NCI-H2107 treated with DMSO at 0.1 percent for 48 hours (cell line): Measurements from ENCODE around the gene FBLN5.
"Not testable (repeated sequence)": the region's sequence is repeated elsewhere in the genome, so short reads cannot be mapped to it uniquely, and the experiment has no call there.

ENCODE experiments used
- DNase-seq: peaks from one replicate; lab custom pipeline; 2025; ENCODE audit not compliant: unreplicated experiment; lab: John Stamatoyannopoulos, UW

The FBLN5 gene

DNA sequence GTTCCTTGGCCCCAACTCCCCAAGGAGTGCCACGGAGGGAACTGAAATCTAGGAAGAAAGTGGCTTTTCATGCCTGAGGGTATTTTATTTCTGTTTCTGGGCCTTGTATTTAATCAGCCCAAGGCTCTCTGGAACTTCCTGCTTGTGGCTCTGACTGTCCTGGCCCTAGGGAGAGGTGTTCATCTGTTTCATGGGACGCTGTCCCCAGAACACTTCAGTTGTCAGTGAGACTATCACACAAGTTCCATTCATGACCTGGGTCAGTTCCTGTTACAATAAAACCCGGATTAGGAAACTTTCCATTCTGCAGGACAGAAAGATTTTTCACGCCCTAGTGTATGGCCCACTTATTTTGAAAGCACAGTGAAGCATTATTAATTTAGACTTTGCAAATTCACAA lies 61.7 kb downstream of the FBLN5 start:
- no peak for DNase-seq

DNA sequence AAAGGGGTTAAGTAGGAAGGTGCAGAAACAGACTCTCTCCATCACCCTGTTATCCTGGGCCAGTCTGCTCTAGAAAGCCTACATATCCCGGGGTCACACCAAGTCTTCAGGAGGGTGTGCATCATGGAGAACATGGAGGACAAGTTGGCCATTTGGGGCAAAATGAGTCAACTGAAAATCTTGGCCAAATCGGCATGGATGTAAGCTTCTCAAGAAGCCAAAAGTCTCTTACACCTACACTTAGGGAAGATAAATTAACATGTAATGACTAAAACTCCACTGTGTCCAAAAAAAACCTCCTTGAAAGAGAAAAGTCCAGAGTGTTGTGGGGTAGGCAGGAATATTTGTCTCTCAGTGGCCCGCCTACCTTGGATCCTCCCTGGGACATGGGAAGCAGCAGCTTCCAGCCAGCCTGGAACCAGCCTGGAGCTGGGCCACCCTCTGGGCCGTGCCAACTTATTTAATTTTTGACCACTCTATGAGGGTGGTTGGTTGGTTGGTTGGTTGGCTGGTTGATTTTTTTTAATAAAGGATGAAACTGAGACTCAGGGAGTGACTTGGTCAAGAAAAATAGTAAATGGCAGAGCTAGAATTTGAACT lies 62.3 kb downstream of the FBLN5 start:
- no peak for DNase-seq

DNA sequence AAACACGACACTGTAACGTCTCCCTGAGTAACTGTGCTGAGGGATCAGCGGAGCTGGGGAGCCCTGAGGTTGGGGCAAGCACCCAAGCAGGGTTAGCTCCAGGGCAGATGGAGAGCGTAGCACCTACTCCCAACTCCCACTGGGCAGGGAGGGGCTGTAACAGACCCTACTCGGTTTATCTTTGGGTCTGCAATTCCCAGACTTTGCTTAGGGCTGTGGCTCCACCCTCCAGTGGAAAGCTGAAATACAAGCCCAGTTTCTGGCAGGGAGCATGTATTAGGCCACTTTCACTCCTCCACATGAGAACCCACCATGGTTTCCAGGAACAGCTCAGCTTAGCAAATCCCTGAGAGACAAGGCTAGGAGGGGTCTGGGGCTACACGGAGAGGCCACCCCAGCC lies 62.8 kb downstream of the FBLN5 start:
- DNase-seq, result no peak

DNA sequence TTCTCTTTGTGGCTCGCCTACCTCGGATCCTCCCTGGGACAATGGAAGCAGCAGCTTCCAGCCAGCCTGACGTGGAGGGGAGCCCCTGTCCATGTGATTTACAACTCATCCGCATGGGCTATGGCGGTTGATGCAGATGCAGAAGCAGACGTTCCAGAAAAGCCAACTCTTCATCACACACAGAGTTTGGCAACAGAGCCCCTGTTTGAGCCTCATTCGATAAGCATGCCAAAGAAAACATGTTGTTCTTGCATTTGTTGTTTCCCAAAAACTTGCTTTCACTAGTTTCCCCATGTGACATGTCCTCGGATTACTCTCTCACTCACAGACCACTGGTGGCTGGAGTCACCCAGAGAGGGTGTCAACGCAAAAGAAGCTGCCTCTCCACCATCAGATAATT lies 63.7 kb downstream of the FBLN5 start:
- DNase-seq, result no peak

DNA sequence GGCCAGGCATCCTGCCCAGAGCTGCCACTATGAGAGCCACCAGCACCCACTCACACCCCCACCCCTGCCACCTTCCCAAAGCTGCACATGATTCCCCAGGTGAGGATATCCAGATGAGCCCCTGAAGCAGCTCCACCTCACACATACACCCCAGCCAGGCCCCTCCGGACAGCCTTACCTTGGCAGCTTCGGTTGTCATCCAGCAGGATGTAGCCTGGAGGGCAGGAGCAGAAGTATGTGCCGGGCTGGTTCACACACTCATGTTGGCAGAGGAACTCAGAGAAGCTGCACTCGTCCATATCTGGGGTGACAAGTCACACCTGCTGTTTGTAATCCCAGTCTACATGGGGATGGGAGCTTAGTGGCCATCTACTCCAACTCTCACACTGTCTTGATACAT lies 64.7 kb downstream of the FBLN5 start:
- DNase-seq, result no peak

DNA sequence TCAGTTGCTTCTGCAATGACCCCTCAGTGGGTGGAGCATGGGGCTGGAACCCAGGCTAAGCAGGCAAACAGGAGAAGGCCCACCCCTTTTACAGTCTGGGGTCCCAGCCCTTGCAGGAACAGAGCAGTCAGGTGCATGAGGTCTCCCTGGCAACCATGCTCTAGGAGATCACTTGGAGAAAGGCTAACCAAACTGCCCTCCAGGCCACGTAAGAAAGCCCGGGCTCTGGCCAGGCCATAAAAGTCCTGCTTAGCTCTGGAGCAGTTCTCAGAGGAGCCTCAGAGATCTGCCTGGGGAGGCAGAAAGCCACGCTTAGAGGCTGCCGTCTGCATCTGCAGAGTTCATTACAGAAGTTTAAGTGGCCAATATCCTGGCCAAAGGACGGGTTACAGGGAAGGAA lies 65.1 kb downstream of the FBLN5 start:
- no peak for DNase-seq

DNA sequence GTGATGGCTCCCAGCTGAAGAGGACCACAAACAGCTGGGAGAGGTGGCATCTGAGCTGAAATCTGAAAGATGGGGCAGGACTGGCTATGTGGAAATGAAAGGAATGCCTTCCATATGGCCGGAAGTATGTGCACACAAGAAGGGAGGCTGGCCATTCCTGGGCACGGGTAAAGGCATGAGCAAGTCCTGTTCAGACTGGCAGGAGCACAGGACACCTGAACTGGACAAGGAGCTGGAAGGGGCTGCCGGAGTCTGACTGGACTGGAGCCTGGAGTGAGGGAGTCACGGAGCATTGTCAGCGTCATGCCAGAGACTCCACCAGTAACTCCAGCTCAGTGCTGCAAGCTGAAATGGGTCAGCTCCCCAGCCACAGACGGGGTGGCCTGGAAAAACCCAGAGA lies 68.3 kb downstream of the FBLN5 start:
- no peak for DNase-seq

DNA sequence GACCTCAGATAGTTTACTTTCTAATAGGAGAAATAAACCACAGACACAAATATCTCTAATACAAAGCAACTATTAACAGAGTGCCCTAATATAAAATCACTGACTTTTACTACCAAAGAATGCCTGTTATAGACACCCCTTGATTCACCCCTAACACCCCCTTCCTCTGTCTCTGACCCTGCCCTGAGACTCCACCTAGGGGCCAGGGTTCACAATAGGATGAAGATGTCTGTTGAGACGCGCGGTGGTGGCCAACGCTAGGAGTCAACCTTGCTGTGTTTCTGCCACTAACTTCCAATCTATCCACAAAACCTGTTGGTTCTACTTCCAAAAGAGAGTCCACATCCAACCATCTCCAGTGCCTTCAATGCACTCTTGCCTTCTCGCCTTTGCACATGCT lies 69.2 kb downstream of the FBLN5 start:
- DNase-seq, result no peak

DNA sequence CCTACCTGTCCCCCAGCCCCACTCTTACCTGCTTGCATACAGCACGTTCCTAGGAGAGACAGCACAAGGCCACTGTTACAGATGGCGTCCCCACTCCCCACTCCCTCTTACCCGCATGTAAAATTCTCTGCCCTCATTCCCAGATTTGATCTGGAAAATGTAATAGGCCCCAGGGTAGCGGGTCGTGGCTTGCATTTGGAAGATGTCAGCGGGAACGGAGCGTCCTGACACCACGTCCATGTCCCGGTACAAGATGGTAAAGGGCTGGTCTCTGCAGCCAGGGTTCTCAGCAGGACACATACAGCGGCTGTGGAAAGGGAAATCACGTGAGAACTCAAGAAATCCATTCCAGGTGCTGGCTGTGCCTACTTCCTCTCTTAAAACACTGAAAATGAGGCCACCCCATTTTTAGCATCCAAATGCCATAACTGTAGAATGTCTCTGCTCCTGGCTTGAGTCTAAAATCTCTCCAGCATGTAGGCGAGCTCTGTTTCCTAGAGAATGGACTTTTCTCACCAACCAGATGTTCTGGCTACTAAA lies 70.0 kb downstream of the FBLN5 start:
- DNase-seq, result no peak

DNA sequence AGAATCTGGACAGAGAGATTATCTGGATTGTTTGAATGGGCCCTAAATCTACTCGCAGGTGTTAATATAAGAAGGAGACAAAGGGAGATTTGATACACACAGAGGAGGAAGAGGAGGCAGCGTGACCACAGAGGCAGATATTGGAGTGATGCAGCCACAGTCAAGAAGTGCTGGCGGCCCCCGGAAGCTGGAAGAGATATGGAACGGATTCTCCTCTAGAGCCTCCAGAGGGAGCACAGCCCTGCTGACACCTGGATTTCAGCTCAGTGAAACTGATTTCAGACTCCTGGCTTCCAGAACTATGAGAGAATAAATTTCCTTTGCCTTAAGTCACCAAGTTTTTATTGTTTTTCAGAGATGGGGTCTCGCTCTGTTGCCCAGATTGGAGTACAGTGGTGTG lies 71.0 kb downstream of the FBLN5 start:
- no peak for DNase-seq

DNA sequence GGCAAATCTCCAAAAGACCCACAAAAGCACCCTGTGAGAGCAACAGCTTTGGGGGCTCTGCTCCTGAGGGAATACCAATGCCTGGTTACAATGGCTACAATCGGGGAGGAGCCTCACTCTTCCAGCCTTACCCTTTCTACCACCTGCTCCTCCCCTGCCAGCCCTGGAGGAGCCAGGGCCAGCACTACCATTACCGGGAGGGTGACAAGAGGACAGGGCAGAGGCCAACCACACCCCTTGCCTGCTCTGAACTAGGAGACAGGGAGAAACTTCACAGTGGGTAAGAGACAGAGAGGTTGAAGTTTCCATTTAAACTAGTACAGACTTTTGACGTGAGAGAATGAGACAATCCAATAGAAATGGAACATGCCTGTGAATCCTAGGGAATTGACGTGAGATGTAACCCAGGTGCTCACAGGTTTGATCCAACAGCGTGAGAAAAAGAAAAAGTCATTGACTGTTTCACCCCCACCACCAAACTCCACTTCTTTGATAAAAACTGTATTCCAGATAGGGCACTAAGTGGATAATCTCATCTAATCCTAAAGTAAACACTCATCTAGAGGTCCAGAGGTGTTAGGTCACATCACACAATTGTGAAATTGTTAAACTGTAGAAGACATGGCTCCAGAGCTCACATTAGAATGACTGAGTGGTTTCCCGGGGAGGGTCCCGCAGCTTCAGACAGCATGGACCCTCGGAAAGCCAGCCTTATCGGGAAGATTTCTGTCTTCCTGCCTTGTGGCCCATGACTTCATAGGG lies 71.8 kb downstream of the FBLN5 start:
- DNase-seq, result no peak

DNA sequence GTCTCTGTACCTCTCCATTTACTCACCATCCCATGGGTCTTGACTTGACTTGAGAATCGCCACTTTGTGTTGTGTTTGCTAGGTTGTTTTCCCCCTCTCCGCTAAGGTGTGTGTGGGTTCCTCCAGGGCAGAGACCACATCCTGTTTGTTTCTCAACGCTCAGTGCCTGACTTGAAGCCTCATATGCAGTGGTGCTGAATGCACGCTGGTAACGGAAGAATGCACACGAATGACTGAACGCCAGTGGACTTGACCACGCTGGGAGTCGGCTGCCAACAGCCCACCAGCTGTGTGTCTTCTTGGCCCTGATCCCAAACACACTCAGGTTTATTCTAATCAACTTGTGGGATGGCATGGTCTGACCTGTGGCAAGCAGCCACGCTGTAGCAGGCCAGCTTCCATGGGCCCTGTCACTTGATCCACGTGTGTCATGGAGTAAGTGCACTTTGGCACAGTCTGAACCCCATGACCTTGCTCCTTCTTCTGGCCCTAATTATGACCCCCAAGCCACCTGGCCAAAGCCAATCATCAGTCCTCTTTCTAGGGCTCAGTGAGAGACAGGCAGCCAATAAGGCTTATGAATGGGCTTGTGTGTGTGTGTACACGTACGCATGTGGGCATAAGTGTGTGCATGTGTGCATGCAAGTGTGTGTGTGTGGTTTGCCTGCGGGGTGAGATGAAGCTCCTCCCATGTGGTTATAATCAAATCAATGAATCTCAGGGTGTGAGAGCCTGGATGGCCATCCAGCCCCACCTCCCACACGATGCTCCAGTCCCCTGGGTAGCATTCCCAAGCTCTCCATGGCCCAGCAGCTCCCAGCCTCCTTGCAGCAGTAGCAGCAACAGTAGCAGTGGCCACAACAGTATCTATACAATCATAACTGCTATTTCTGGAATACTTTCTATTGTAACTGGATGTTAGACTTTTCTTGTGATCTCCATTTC lies 73.8 kb downstream of the FBLN5 start:
- DNase-seq, result peak; percentile 22

DNA sequence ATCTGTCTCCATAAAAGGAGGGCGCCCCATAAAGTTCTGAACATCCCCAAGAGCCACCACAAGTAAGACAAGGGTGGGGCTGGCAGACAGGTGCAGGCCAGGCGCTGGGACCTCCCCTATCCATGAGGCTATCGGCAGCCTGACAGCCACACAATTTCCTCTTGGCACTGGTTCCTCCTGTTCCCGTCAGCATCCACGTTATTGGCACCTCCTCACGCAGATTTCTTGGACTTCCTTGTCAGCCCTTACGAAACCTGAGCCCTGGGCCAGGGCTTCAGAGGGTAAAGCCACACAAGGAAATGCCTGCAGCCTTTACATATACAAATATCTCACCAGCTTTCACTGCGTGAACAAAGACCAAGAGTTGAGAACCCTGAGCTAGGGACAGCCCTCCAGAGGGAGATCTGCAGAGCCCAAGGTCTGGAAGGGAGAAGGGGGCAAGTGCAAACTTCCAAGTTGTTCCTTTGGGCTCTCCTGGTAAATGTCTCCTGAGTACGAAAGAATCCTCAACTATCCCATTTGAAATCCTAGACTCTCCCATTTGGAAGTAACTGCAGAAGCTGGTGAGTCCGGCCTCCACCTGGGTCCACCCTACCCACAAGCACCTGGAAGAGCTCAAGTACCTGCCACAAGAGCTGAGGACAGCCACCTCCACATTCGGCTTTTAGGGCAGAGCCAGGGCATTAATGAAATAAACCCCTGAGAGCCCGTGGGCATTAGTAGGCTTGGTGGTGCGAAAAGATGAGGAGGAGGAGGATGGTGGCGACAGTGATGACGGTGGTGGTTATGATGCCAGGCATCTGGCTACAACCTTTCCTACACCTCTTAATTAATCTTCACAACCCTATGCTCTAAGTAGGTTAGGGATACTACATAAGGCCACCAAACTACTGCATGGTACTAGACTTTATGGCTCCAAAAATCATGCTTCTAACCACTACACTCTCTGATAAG lies 74.7 kb downstream of the FBLN5 start:
- peak; percentile 33 for DNase-seq

DNA sequence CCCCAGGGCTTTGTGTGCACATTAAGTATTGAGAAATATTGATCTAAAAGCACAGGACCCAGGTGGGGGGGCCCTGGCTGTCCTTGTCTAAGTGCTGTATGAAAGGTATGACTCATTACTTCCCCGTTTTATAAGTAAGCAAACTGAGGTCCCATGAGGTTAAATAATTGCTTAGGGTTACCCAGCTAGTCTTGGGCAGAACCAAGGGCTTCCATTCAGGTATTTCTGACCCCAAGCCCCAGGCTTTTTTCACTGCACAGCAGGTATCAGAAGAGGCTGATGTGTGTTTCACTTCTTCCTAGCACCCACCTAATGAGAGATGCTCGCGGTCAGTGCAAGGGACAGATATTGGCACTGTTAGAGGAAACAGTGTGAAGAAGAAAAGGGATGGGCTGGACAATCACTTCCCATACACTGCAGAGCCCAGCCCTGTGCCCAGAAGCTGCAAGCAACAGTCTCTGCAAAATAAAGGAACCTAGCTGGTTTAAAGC lies 75.4 kb downstream of the FBLN5 start:
- DNase-seq, result no peak

DNA sequence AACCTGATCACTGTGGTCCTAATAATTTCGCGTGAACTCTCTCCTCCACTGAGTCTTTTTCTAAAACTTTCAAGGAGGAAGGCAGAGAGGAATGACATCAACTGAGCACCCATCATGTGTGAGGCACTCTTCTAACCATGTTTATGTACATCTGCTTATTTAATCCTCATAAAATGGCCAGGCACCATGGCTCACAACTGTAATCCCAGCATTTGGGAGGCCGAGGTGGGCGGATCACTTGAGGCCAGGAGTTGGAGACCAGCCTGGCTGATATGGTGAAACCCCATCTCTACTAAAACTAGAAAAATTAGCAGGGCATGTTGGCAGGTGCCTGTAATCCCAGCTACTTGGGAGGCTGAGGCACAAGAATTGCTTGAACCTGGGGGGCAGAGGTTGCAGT lies 76.1 kb downstream of the FBLN5 start:
- DNase-seq, result not testable (repeated sequence)

DNA sequence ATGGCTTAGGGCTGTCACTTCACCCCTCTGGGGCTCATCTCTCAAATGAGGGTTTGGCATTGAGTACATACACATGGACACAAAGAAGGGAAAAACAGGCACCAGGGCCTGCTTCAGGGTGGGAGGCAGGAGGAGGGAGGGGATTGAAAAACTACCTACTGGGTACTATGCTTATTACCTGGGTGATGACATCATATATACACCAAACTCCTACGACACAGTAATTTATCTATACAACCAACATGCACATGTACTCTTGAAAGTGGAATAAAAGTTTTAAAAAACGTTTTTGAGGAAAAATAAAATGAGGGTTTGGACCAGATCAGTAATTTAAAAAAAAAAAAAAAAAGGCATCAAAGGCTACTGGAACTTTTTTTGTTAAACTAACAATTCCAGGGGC lies 76.6 kb downstream of the FBLN5 start:
- DNase-seq, result no peak

DNA sequence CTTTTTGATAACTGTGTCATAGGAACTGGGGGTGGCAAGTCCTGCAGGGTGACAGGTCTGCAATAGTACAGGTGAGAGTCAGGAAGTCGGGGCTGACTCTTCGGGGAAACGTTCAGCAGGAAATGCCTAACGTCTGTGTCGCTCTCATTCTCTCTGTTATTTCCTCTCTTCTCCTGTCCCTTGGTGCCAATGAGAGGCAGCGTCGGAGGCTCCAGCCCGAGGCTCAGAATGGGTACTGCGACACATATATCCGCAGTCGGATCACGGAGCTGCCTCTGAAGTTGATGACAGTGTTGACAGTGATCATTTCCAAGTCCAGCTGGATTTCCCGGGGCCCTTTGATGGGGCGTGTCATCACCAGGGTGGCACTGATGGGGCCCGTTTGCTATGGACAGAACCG lies 77.5 kb downstream of the FBLN5 start:
- no peak for DNase-seq

DNA sequence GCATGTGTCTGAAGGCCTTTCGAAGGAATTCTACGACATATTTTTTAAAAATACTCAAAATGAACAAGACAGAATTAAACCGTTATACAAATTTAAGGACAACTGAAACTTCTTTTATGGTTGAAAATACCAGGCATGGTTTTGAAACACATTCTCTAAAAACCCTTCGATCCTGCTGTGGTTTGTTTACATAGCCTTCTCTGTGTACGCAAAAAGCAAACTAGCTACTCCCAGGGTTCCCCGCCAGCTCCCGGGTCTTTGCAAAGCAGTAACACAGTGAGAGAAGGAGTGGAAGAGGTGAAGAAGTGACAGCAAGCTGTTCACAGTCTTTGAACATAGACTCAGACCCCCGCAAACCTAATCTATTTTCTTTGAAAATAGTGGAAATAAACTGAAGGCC lies 77.9 kb downstream of the FBLN5 start:
- no peak for DNase-seq

DNA sequence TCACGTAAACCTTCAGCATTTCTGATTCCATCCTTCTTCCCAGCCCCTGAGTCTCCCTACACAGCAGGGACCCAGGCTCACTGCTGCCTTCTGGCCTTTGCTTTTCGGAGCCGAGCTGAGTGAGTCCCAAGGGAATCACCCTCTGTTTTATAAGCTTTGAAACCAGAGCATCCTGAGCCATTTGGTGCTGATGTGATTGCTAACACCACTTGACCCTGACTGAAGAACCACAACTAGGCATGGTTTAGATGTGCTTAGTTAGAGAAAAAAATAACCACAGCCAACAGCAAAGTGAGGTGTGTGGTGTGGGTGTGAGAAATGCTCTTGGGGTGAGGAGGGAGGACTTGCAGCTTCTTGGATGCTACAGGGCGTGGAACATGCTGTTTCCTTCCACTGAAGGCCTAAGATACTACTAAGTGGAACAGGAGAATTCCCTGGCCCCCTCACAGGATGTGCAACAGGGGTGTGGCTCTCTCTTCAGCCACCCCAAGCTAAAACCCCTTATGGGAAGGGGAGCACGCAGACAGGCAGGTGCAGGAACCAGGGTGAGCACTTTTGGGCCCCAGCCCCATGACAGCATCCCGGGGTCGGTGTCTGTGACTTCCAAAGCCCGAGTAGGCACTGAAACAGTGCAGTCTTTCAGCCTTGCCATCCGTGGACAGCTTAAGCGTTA lies 80.0 kb downstream of the FBLN5 start, which contains the start of gene TC2N:
TSS of gene TC2N (minus strand) at position 221 of the 673 bp plus-strand sequence. CDS start 53,767 bp downstream, outside the sequence.
- peak; percentile 9 for DNase-seq
